HG02981 (cell line): ENCODE measurements around the gene DNAH14.
"Not testable (repeated sequence)": the region's sequence is repeated elsewhere in the genome, so short reads cannot be mapped to it uniquely, and the experiment has no call there.

Experiments used
- ATAC-seq: cut with Tn5 transposase; IDR thresholded peaks from one replicate; pipeline ENCODE4 v1.9.1; 2021; ENCODE audit warnings: mild to moderate bottlenecking, moderate library complexity; ENCODE audit not compliant: unreplicated experiment

DNAH14 gene

GRCh38 chr1:224920930-224921329, 8.5 kb upstream of the DNAH14 start:
- ATAC-seq, result no peak

- ATAC-seq, result no peak
These were observed 8.1 kb upstream of the DNAH14 start for GRCh38 chr1:224921354-224921753.

- ATAC-seq, result peak; percentile 83
These were observed 6.9 kb upstream of the DNAH14 start for GRCh38 chr1:224922404-224923164.

DNA sequence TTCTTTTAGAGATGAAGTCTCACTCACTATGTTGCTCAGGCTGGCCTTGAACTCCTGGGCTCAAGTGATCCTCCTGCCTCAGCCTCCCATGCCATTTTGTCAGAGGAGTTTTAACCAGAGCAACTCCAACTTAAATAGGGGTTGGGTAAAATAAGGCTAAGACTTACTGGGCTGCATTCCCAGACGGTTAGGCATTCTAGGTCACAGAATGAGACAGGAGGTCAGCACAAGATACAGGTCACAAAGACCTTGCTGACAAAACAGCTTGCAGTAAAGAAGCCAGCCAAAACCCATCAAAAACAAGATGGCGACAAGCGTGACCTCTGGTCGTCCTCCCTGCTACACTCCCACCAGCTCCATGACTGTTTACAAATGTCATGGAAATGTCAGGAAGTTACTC, 5.7 kb upstream of the DNAH14 start:
- no peak for ATAC-seq

- ATAC-seq, result not testable (repeated sequence)
These were observed 1.8 kb upstream of the DNAH14 start for GRCh38 chr1:224927631-224928030.

DNA sequence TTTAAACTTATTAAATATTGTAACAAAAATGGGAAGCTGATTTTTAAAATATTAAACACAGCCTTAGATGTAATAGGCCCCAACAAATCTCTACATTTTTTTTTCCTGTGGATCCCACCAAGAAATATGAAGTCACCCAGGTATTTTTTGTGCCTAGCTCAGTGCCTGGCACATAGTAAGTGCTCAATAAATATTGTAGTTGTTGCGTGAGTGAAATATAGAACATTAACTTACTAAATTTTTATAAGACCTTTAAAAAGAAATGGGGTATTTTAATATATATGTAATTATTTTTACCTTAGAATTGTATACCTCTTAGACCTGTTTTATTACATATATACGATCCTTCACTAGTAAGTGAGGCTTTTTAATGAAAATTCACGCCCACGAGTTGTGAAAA, 569 bp upstream of the DNAH14 start:
- ATAC-seq, result no peak

DNA sequence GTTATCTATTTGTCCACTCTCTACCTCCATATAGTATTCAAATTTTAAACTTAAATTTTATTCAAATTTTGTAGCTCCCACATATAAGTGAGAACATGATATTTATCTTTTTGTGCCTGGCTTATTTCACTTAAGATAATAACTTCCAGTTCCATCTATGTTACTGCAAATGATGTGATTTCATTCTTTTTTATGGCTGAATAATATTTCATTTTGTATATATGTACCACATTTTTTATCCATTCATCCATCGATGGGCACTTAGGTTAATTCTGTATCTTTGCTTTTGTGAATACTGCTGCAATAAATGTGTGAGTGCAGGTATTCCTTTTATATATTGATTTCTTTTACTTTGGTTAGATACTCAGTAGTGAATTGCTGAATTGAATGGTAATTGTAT, 2.1 kb downstream of the DNAH14 start:
- no peak for ATAC-seq

DNA sequence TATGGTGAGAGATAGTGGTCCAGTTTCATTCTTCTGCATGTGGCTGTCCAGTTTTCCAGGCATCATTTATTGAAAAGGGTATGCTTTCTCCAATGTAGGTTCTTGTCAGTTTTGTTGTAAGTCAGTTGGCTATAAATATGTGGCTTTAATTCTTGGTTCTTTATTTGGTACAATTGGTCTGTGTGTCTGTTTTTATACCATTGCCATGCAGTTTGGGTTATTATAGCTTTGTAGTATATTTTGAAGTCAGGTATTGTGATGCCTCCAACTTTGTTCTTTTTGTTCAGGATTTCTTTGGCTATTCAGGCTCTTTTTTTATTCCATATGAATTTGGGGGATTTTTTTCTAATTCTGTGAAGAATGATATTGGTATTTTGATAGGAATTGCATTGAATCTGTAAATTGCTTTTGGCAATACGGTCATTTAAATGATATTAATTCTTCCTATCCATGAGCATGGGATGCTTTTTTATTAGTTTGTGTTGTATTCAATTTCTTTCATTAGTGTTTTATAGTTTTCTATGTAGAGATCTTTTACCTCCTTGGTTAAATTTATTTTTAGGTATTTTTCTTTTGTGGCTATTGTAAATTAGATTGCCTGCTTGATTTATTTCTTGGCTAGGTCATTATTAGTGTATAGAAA, 3.3 kb downstream of the DNAH14 start:
- ATAC-seq, result no peak

GRCh38 chr1:224933584-224933983, 4.1 kb downstream of the DNAH14 start:
- ATAC-seq, result no peak

DNA sequence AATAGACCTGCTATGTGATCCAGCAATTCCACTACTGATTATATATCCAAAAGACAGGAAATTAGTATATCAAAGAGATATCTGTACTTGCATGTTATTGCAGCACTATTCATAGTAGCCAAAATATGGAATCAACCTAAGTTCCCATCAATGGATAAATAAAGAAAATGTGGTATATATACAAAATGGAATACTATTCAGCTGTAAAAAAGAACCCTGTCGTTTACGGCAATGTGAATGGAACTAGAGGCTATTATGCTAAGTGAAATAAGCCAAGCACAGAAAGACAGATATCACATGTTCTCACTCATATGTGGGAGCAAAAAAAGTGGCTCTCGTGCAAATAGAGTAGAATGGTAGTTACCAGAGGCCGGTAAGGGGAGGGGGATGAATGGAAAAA, 9.2 kb downstream of the DNAH14 start:
- no peak for ATAC-seq

DNA sequence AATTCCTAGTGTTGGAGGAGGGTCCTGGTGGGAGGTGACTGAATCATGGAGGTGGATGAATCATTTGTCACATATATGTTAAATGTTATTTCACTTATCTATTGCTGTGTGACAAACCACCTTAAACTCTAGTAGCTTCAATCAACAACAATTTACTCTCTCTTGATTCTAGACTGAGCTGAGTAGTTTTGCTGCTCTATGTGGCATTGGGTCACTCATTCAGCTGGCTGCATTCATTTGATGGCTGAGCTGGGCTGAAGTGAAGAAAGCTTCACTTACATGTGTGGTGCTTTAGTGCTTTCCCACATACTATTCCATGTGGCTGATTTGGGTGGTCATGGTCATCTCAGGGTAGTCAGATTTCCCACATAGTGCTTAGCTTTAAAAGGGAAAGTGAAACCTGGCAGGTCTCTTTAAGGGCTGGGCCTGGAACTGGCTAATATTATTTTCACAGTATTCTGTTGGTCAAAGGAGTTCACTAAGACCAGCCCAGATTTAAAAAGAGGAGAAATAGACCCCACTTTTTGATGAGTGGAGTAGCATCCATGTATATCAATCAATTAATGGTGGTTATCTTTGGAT, 10.5 kb downstream of the DNAH14 start:
- ATAC-seq, result no peak

DNA sequence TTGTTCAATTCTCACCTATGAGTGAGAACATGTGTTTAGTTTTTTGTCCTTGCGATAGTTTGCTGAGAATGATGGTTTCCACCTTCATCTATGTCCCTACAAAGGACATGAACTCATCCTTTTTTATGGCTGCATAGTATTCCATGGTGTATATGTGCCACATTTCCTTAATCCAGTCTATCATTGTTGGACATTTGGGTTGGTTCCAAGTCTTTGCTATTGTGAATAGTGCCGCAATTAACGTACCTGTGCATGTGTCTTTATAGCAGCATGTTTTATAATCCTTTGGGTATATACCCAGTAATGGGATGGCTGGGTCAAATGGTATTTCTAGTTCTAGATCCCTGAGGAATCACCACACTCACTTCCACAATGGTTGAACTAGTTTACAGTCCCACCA, 11.3 kb downstream of the DNAH14 start:
- not testable (repeated sequence) for ATAC-seq

DNA sequence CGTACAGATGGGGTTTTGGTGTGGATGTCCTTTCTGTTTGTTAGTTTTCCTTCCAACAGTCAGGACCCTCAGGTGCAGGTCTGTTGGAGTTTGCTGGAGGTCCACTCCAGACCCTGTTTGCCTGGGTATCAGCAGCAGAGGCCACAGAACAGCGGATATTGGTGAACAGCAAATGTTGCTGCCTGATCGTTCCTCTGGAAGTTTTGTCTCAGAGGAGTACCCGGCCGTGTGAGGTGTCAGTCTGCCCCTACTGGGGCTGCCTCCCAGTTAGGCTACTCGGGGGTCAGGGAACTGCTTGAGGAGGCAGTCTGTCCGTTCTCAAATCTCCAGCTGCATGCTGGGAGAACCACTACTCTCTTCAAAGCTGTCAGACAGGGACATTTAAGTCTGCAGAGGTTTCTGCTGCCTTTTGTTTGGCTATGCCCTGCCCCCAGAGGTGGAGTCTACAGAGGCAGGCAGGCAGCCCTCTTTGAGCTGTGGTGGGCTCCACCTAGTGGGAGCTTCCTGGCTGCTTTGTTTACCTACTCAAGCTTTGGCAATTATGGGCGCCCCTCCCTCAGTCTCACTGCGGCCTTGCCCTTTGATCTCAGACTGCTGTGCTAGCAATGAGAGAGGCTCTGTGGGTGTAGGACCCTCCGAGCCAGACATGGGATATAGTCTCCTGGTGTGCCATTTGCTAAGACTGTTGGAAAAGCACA, 16.3 kb downstream of the DNAH14 start:
- not testable (repeated sequence) for ATAC-seq

- ATAC-seq, result not testable (repeated sequence)
These were observed 16.8 kb downstream of the DNAH14 start for GRCh38 chr1:224946349-224946691.

DNA sequence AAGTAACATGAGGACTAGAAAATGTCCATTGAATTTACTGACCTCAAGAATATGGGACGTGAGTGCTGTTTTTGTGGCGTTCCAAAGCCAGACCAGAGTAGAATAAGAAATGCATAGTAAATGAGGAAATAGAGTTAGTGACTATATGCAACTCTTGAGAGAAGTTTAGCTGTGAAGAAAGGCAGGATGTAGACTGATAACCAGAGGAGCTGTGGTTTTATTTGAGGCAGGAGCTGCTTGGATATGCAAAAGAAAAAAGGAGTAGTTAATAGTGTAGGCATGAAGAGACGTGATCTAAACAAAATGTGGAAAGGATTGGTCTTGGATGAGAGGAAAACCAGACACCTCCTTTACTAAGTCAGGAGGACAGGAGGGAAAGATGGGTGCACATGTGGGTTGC, 28.2 kb downstream of the DNAH14 start:
- no peak for ATAC-seq

DNA sequence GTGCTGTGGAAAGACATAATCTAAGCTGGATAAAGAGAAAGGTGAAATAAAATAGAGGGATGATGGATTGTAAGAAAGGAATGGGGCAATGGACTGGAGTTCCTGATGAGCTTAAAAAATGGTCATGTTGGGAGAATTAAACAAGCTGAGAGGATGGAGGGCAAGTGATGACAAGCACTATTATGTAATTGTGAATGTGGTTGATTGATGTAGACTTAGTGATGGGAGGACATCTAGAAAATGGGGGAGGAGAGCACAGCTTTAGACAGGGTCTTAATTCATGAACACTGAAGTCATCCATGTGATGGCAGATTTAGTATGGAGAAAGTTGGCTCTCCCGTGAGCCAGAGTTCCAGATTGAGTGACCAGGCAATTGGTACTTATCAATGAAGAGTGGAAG, 29.0 kb downstream of the DNAH14 start:
- no peak for ATAC-seq

GRCh38 chr1:224959115-224959514, 29.6 kb downstream of the DNAH14 start:
- no peak for ATAC-seq

DNA sequence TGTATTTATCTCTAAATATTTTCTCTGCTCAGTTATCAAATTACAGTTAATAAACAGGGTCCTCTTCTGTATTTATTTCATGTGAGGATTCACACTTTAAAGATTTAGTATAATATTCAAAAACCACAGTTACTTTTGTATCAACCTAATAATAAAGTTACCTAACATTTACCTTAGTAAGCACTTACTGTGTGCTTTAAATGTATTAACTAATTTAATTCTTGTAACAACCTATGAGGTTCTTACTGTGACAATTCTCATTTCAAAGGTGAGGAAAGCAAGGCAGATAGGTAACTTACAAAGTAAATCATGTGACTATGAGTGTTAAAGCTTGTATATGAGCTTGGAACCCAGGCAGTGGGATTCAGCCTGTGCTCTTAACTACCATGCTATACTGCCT, 30.2 kb downstream of the DNAH14 start:
- no peak for ATAC-seq

GRCh38 chr1:224980181-224980580, 50.7 kb downstream of the DNAH14 start:
- ATAC-seq, result no peak

- ATAC-seq, result not testable (repeated sequence)
These were observed 52.5 kb downstream of the DNAH14 start for GRCh38 chr1:224981922-224982354.

DNA sequence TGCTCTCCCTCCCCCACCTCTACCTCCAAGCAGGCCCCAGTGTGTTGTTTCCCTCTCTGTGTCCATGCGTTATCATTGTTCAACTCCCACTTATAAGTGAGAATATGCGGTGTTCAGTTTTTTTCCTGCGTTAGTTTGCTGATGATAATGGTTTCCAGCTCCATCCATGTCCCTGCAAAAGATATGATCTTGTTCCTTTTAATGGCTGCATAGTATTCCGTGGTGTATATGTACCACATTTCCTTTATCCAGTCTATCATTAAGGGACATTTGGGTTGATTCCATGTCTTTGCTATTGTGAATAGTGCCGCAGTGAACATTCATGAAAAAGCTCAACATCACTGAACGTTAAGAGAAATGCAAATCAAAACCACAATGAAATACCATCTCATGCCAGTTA, 58.6 kb downstream of the DNAH14 start:
- no peak for ATAC-seq

DNA sequence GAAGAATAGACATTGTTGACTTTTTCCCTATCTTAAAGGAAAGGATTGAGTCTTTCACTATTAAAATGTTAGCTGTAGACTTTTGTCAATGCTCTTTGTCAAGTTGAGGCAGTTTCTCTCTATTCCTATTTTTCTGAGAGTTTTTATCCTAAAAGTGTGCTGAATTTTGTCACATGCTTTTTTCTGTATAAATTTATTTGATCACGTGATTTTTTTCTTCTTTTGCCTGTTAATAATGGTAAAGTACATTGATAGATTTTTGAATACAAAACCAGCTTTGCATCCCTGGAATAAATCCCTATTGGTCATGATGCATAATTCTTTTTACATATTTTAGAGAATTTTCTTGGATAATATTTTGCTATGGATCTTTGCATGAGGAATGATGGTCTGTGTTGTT, 60.1 kb downstream of the DNAH14 start:
- ATAC-seq, result no peak
